ENCODE data around the gene CDRT4. TPM values are rescaled to one million over a fixed set of nuclear protein-coding genes. Genes with fewer than 3 reads are reported as not detected.

The CDRT4 gene
- total RNA-seq, 1 experiment from 2014 or later: 6.2 TPM

DNA sequence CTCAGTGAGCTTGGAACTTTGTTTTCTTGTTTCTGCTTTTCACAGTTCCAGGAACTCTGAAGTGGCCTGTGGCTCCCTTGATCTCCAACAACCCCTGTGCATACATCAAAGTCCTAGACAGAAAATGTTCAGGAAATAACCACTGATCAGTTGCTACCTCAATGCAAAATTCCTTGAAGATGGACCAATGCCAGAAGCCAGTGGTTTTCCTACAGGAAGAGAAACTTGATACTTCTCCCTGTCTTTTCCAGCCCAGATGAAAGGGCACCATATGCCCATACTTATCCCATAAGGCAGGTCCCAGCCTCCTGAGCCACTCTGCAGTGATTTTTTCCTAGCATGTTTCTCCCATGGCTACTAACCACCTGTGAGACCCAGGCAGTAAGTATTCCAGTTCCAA lies 12.3 kb upstream of the CDRT4 start:
- TF ChIP-seq SP1 (IDR thresholded peaks at IDR 0.05; ENCODE audit: low read depth): peak; percentile 14; the same call in 1 of the 2 replicates
- peak; percentile 71 for TF ChIP-seq TCF7L2 (IDR thresholded peaks at IDR 0.05; ENCODE audit: borderline replicate concordance, extremely low read depth, insufficient read depth, insufficient read length)
- no peak for TF ChIP-seq ZBTB33 (IDR thresholded peaks at IDR 0.05; ENCODE audit: extremely low read depth, insufficient replicate concordance, low read length)
- peak; percentile 26 for DNase-seq (ENCODE audit: low read depth, low spot score)
- Histone ChIP-seq H3K9ac (ENCODE audit: low read length) (no peak overlapping the region), H3K4me2 (ENCODE audit: low read length) (peak overlapping the region; percentile 31), H4K20me1 (ENCODE audit: insufficient read depth) (no peaks in the 10 kb centered on the region), H3K9me2 (ENCODE audit: insufficient read depth) (no peaks in the 10 kb centered on the region), H3K4me3 (replicated peaks in 1 of 2; ENCODE audit: low read depth in 1 of 2, low read length in 2 of 2) (no peak overlapping the region), H3K36me3 (ENCODE audit: control insufficient read depth in 1 of 2, insufficient read depth in 2 of 2, low read length in 2 of 2) (no peaks in the 10 kb centered on the region), H3K79me2 (ENCODE audit: insufficient read depth, low read length) (no peaks in the 10 kb centered on the region), H3K4me1 (ENCODE audit: control insufficient read depth in 1 of 2, insufficient read depth in 2 of 2, low read length in 2 of 2) (peaks cover 11 to 18% of the 10 kb centered on the region in 2 experiments), H2AFZ (ENCODE audit: low read depth, low read length, poor library complexity, severe bottlenecking) (no peak overlapping the region), H3K9me3 (ENCODE audit: control insufficient read depth in 1 of 2, insufficient read depth in 1 of 2, low read depth in 1 of 2, low read length in 2 of 2) (no peaks in the 10 kb centered on the region), H3K27me3 (ENCODE audit: insufficient read depth, low read length) (no peaks in the 10 kb centered on the region), H3K27ac (ENCODE audit: low read depth, low read length) (no peak overlapping the region)
- POLR2A ChIA-PET: no interaction called here
- intact Hi-C loops (cut with micrococcal nuclease): no loop called here
- peak; percentile 68 for ATAC-seq
- no TSS peak for BruUV-seq (replicated peaks)
- CTCF ChIA-PET: interaction anchor here (1.1 kb wide), 1 partner anchor 24 kb away, joined by 7 read pairs; no protein-coding TSS in a partner anchor
- RAD21 ChIA-PET (ENCODE audit: low non-redundant PET in 1 of 2, low total read pairs in 2 of 2, uncharacterized antibody in 2 of 2, unreplicated experiment in 2 of 2): no interaction called here

- H3K4me2 ChIP-seq (ENCODE audit: low read length): no peak overlapping the region
- intact Hi-C loops (cut with micrococcal nuclease): no loop called here
- ChIA-PET RAD21 (ENCODE audit: low non-redundant PET in 1 of 2, low total read pairs in 2 of 2, uncharacterized antibody in 2 of 2, unreplicated experiment in 2 of 2) (no interaction called here), POLR2A (no interaction called here), CTCF (no interaction called here)
- no peaks in the 10 kb centered on the region for H3K79me2 ChIP-seq (ENCODE audit: insufficient read depth, low read length)
- BruUV-seq (replicated peaks): no TSS peak
- H3K27me3 ChIP-seq (ENCODE audit: insufficient read depth, low read length): no peaks in the 10 kb centered on the region
- no peaks in the 10 kb centered on the region for H3K36me3 ChIP-seq (ENCODE audit: control insufficient read depth in 1 of 2, insufficient read depth in 2 of 2, low read length in 2 of 2)
- H3K4me3 ChIP-seq (replicated peaks in 1 of 2; ENCODE audit: low read depth in 1 of 2, low read length in 2 of 2): no peak overlapping the region
- H4K20me1 ChIP-seq (ENCODE audit: insufficient read depth): no peaks in the 10 kb centered on the region
- no peak overlapping the region for H3K9ac ChIP-seq (ENCODE audit: low read length)
- TF ChIP-seq ZFX (IDR thresholded peaks at IDR 0.05) (no peak), YY1 (IDR thresholded peaks at IDR 0.05; ENCODE audit: extremely low read depth, insufficient replicate concordance, low read depth, low read length) (no peak), REST (IDR thresholded peaks at IDR 0.05; ENCODE audit: low read depth) (no peak), SP1 (IDR thresholded peaks at IDR 0.05; ENCODE audit: low read depth) (no peak), ZBTB33 (IDR thresholded peaks at IDR 0.05; ENCODE audit: extremely low read depth, insufficient replicate concordance, low read length) (no peak), ELF1 (IDR thresholded peaks at IDR 0.05; ENCODE audit: borderline replicate concordance, low read depth) (no peak), CBX3 (IDR thresholded peaks at IDR 0.05; ENCODE audit: low read depth) (no peak), POLR2A (IDR thresholded peaks at IDR 0.05; ENCODE audit: borderline replicate concordance, extremely low read depth, insufficient read depth, insufficient read length) (no peak), EGR1 (IDR thresholded peaks at IDR 0.05; ENCODE audit: low read depth) (no peak)
- TF ChIP-seq, protein P1, sequence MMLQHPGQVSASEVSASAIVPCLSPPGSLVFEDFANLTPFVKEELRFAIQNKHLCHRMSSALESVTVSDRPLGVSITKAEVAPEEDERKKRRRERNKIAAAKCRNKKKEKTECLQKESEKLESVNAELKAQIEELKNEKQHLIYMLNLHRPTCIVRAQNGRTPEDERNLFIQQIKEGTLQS (IDR thresholded peaks at IDR 0.05): no peak
- ATAC-seq (no peak), DNase-seq (ENCODE audit: low read depth, low spot score) (no peak)
- H3K4me1 ChIP-seq (ENCODE audit: control insufficient read depth in 1 of 2, insufficient read depth in 2 of 2, low read length in 2 of 2): peaks cover 11 to 18% of the 10 kb centered on the region in 2 experiments
- H3K9me3 ChIP-seq (ENCODE audit: control insufficient read depth in 1 of 2, insufficient read depth in 1 of 2, low read depth in 1 of 2, low read length in 2 of 2): no peaks in the 10 kb centered on the region
- H3K9me2 ChIP-seq (ENCODE audit: insufficient read depth): no peaks in the 10 kb centered on the region
- H3K27ac ChIP-seq (ENCODE audit: low read depth, low read length): no peak overlapping the region
- no peak overlapping the region for H2AFZ ChIP-seq (ENCODE audit: low read depth, low read length, poor library complexity, severe bottlenecking)
These were observed 11.4 kb upstream of the CDRT4 start for GRCh38 chr17:15478845-15479244.

Measured in HCT116 (cell line).